Activated CD4-positive, alpha-beta T cell treated with anti-CD3 and anti-CD28 coated beads for 36 hours (primary cell): ENCODE measurements around the gene BCL10. TPM values are rescaled to one million over a fixed set of nuclear protein-coding genes. Genes with fewer than 3 reads are reported as not detected.

Source experiments
- ATAC-seq: fragments of 200-7000 bp; cut with Tn5 transposase; one replicate; pipeline ENCODE4 v1.10.0; 2021; ENCODE audit warnings: mild to moderate bottlenecking, moderate library complexity
- CTCF ChIA-PET: fragments of 350-600 bp; sonication (Branson Sonifier 250); formaldehyde crosslinking; loops from one replicate; lab custom pipeline; 2021; ENCODE audit warnings: antibody characterized with exemption; lab: Charles Lee
- POLR2A ChIA-PET: fragments of 350-600 bp; sonication (Branson Sonifier 250); formaldehyde crosslinking; loops from one replicate; lab custom pipeline; 2021; ENCODE audit warnings: antibody characterized with exemption, inconsistent platforms; lab: Charles Lee
- DNase-seq: peaks from one replicate; pipeline ENCODE4 v3.0.0-alpha.2; 2020
- H3K27ac Mint-ChIP-seq: one replicate; pipeline ENCODE4 v1.8.0; 2021; ENCODE audit warnings: mixed read lengths
- H3K27me3 Mint-ChIP-seq: one replicate; pipeline ENCODE4 v1.8.0; 2021; ENCODE audit warnings: mixed read lengths
- H3K36me3 Mint-ChIP-seq: one replicate; pipeline ENCODE4 v1.8.0; 2021; ENCODE audit warnings: low read depth, mixed read lengths
- H3K4me1 Mint-ChIP-seq: one replicate; pipeline ENCODE4 v1.8.0; 2021; ENCODE audit warnings: mixed read lengths
- H3K4me3 Mint-ChIP-seq: one replicate; pipeline ENCODE4 v1.8.0; 2021; ENCODE audit warnings: mild to moderate bottlenecking, moderate library complexity, mixed read lengths
- H3K9me3 Mint-ChIP-seq: one replicate; pipeline ENCODE4 v1.8.0; 2021; ENCODE audit warnings: low read depth, mixed read lengths
- intact Hi-C, 2 experiments: fragments of 100-400 bp; cut with DNase I in 1 of 2; cut with micrococcal nuclease in 1 of 2; formaldehyde crosslinking; loops; one replicate each; pipeline versions ENCODE4 v1.14.2 to v1.15.1; 2022 to 2024; cut with DNase I, micrococcal nuclease
- total RNA-seq, 2 experiments: library from RNA; stranded (reverse); gene quantifications; one replicate each; pipeline ENCODE4 v1.2.3, GENCODE V29; 2021

BCL10 gene
- total RNA-seq, 2 experiments from 2014 or later = 28.3 to 28.8 TPM

DNA sequence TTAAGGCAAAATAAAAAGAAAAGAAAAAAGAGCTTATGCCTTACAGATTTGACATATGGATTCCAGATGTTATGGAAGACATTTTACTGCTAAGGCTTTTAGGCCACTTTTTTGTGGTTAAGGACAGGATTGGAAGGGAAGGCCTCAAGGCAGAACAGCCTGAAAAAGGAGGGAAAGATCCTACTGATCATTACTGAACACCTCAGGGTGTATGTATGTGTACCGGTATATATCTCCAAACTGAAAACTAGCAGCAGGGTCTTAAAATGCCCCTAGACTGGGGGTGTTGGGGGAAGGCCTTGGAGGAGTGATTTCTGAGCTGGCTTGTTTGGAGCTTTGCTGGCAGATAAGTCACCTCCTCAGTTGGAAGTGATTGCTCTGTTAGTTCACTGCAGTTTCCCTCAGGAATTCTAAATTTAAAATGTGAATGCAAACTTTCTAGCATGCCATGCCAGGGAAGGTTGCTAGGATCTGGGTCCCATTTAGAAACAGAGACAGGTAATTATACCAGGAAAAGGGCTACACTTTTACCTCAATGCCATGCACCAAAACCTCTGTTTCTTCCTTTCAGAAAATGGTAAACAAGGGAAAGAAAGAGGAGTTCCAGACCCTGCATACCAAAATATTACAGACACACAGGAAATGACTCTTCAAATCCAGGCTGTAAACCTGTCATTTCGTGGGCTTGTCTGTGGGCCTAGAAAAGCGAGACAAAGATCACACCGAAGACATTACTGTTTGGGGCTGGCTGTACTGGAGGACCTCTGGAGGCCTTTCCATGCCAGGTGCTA is 32.0 kb downstream of the BCL10 start:
- ATAC-seq = no peak
- H3K4me3 Mint-ChIP-seq = no peak overlapping the region
- H3K36me3 Mint-ChIP-seq = peaks cover 2% of the 10 kb centered on the region
- DNase-seq = no peak
- ChIA-PET CTCF (interaction anchor here (0.8 to 2.9 kb wide), 3 partner anchors 9 to 15 kb away, joined by 3 to 17 read pairs (median 9); partner anchors contain the start of gene C1orf52), POLR2A (no interaction called here)
- H3K27ac Mint-ChIP-seq = no peak overlapping the region
- H3K4me1 Mint-ChIP-seq = peaks cover 7% of the 10 kb centered on the region
- H3K27me3 Mint-ChIP-seq = no peaks in the 10 kb centered on the region
- peaks cover 1% of the 10 kb centered on the region for H3K9me3 Mint-ChIP-seq
- intact Hi-C loops = no loop called here

DNA sequence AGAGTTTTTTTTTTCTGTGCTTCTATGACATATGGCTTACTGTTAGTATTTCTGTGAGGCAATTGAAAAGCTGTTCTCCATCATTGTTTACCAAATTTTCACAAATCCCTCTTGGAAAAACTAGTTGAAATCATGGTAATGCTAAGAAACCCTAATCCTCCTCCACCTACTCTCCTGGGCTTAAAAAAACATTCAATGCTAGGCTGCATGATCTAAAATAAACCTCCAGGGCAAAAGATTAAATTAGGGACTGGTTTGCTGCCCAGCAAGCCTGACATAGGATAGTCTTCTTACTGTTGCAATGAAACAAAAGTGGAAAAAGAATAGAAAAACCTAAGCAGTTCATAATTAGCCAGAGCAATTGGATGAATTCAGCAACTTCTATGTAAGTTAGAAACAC is 33.1 kb downstream of the BCL10 start:
- Mint-ChIP-seq H3K27me3 (no peaks in the 10 kb centered on the region), H3K9me3 (no peaks in the 10 kb centered on the region), H3K4me3 (no peak overlapping the region), H3K27ac (no peak overlapping the region), H3K36me3 (no peaks in the 10 kb centered on the region), H3K4me1 (peaks cover 7% of the 10 kb centered on the region)
- no peak for DNase-seq
- ATAC-seq = no peak
- POLR2A ChIA-PET = no interaction called here
- intact Hi-C loops = no loop called here
- CTCF ChIA-PET = interaction anchor here (0.6 to 2.9 kb wide), 3 partner anchors 12 to 299 kb away, joined by 5 to 17 read pairs (median 9); partner anchors contain the start of gene C1orf52

DNA sequence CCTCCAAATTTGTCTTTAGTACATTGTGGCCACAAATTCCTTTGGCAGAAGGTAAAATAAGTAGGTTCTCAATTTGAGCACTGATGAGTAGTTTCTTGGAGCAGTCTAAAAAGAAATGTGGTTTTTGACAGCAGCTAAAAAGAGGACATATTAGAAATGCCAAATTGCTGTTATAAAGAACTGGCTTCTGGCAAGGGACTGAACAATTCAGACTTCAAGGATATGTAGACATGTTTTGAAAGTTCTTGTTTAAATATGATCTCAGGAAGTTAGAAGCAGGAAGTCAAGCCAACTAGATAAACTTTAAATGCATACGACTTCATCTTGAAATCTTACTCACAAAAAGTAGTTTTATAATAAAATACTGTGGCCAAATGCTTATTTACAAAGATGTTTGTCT is 35.8 kb downstream of the BCL10 start:
- CTCF ChIA-PET = interaction anchor here (0.5 to 2.3 kb wide), 5 partner anchors 15 to 296 kb away, joined by 3 to 12 read pairs (median 8); no protein-coding TSS in a partner anchor
- no peak for DNase-seq
- no peak for ATAC-seq
- Mint-ChIP-seq H3K4me3 (no peak overlapping the region), H3K27me3 (peaks cover 3% of the 10 kb centered on the region), H3K36me3 (no peaks in the 10 kb centered on the region), H3K9me3 (no peaks in the 10 kb centered on the region), H3K27ac (no peak overlapping the region), H3K4me1 (peaks cover 7% of the 10 kb centered on the region)
- POLR2A ChIA-PET = no interaction called here
- intact Hi-C loops = loop anchor here in 1 of 2 experiments (1.0 kb wide), 1 partner anchor 131 kb away; no protein-coding TSS in a partner anchor

DNA sequence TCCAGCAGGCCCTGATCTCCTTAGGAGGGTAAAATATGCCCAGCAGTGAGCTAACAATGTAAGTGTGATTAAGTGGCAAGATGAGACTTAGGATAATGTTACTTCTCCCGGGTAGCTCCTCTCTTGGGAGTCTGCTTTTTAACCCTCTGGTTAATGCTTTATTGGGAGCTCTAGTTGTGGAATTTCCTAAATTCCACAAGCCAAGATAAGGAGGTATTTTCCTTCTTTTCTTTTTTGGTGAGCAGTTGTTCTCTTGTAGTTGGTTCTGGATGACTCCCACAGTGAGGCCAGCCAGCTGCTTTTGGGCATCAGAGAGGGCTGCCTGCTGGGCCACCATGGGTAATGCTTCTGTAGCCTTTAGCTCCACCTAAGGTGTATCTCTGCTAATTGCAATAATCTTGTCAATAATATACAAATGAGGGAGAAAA is 36.2 kb downstream of the BCL10 start:
- Mint-ChIP-seq H3K27me3 (peaks cover 3% of the 10 kb centered on the region), H3K36me3 (no peaks in the 10 kb centered on the region), H3K4me1 (peaks cover 7% of the 10 kb centered on the region), H3K4me3 (no peak overlapping the region), H3K9me3 (no peaks in the 10 kb centered on the region), H3K27ac (no peak overlapping the region)
- intact Hi-C loops = loop anchor here in 1 of 2 experiments (1.0 kb wide), 1 partner anchor 131 kb away; no protein-coding TSS in a partner anchor
- DNase-seq (peak; percentile 48), ATAC-seq (peak; percentile 81)
- ChIA-PET POLR2A (no interaction called here), CTCF (interaction anchor here (0.5 to 2.3 kb wide), 7 partner anchors 15 to 295 kb away, joined by 3 to 12 read pairs (median 4); no protein-coding TSS in a partner anchor)

DNA sequence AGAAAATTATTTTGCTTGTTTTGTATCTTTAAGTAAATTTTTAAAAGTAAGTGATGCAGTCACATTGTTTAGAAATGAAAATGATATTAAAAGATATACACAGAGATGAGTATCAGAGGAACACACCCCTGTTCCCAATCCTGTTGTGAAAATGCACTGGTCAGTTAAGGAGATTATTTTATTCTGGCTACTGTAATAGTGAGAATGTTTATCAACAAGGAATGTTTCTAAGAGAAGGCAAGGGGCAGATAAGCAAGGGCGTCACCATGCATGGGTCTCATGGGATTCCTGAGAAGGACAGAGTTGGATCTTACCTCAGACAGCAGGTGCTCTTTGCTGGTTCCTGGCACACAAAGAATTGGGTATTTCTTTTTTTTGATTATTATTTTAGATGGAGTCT is 38.8 kb downstream of the BCL10 start:
- no peaks in the 10 kb centered on the region for H3K36me3 Mint-ChIP-seq
- no peaks in the 10 kb centered on the region for H3K9me3 Mint-ChIP-seq
- H3K27me3 Mint-ChIP-seq = peaks cover 3% of the 10 kb centered on the region
- intact Hi-C loops = no loop called here
- POLR2A ChIA-PET = no interaction called here
- CTCF ChIA-PET = no interaction called here
- no peak overlapping the region for H3K27ac Mint-ChIP-seq
- H3K4me3 Mint-ChIP-seq = no peak overlapping the region
- DNase-seq (no peak), ATAC-seq (no peak)
- peaks cover 7% of the 10 kb centered on the region for H3K4me1 Mint-ChIP-seq

DNA sequence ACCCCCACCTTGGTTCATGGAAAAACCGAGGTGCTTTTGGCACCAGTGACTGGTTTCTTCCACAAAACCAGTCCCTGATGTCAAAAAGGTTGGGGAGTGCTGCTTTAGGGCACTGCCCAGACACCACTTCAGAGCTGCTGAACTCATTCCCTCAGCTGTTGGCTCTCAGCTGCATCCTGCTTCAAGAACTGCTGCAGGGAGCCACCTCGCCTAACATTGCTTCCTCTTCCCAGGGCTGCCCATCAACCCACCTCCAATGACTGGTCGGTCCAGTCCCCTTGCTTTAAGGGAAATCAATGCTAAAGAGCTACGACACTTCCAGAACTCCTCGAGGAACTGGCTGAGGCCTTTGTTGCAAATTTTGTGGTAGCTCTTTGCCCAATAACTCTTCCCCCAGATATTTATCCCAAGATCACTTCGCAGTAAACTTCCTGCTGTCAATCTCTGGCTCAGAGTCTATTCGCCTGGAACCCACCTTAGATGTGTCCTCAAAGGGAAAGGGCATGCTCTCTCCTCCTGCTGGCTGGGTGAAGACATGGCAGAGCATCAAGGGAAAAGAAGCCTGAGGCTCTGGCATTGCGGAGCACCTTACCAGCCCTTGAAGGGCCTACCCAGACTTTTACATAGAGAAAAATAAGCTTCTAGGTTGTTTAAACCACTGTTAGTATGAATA is 46.0 kb downstream of the BCL10 start:
- no peak overlapping the region for H3K27ac Mint-ChIP-seq
- H3K36me3 Mint-ChIP-seq = no peaks in the 10 kb centered on the region
- ChIA-PET CTCF (interaction anchor here (0.6 to 2.0 kb wide), 7 partner anchors 18 to 924 kb away, joined by 3 to 8 read pairs (median 4); partner anchors contain the start of gene C1orf52), POLR2A (no interaction called here)
- H3K9me3 Mint-ChIP-seq = no peaks in the 10 kb centered on the region
- H3K27me3 Mint-ChIP-seq = no peaks in the 10 kb centered on the region
- H3K4me1 Mint-ChIP-seq = no peaks in the 10 kb centered on the region
- ATAC-seq (peak; percentile 36), DNase-seq (peak; percentile 13)
- H3K4me3 Mint-ChIP-seq = no peak overlapping the region
- intact Hi-C loops = no loop called here

DNA sequence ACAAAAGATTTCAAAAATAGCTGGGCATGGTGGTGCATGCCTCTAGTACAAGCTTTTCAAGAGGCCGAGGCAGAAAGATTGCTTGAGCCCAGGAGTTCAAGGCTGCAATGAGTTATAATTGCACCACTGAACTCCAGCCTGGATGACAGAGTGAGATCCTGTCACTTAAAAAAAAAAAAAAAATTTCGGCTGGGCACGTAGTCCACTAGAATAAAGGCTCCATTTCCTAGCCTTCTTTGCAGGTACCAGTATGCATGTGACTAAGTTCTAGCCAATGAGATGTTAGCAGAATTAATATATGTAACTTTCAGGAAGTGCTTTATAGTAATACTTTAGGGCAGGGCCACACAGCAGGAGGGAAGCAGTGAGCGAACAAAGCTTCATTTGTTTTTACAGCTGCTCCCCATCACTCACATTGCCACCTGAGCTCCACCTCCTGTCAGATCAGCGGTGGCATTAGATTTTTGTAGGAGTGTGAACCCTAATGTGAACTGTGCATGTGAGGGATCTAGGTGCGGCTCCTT is 46.8 kb downstream of the BCL10 start:
- intact Hi-C loops = no loop called here
- no peaks in the 10 kb centered on the region for H3K36me3 Mint-ChIP-seq
- DNase-seq = no peak
- POLR2A ChIA-PET = no interaction called here
- CTCF ChIA-PET = interaction anchor here (1.5 to 1.9 kb wide), 2 partner anchors 30 to 285 kb away, joined by 4 to 7 read pairs; partner anchors contain the start of gene C1orf52
- no peak for ATAC-seq
- no peaks in the 10 kb centered on the region for H3K4me1 Mint-ChIP-seq
- H3K4me3 Mint-ChIP-seq = no peak overlapping the region
- H3K9me3 Mint-ChIP-seq = no peaks in the 10 kb centered on the region
- no peaks in the 10 kb centered on the region for H3K27me3 Mint-ChIP-seq
- no peak overlapping the region for H3K27ac Mint-ChIP-seq

DNA sequence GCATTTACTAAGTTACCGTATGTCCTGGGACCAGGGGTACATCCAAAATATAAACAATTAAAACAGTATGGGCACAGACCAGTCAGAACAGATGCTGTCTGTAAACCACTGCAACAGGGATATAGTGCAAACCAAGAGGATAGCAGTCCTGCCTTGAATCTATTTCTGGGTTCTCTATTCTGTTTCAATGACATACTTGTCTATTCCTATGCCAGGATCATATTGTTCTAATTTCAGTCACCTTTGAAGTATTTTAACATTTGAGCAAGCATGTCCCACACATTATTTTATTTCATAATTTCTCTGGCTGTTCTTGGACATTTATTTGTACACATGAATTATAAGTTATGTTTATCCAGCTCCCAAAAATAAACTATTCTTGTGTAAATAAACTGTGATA is 47.5 kb downstream of the BCL10 start:
- no peak overlapping the region for H3K27ac Mint-ChIP-seq

DNA sequence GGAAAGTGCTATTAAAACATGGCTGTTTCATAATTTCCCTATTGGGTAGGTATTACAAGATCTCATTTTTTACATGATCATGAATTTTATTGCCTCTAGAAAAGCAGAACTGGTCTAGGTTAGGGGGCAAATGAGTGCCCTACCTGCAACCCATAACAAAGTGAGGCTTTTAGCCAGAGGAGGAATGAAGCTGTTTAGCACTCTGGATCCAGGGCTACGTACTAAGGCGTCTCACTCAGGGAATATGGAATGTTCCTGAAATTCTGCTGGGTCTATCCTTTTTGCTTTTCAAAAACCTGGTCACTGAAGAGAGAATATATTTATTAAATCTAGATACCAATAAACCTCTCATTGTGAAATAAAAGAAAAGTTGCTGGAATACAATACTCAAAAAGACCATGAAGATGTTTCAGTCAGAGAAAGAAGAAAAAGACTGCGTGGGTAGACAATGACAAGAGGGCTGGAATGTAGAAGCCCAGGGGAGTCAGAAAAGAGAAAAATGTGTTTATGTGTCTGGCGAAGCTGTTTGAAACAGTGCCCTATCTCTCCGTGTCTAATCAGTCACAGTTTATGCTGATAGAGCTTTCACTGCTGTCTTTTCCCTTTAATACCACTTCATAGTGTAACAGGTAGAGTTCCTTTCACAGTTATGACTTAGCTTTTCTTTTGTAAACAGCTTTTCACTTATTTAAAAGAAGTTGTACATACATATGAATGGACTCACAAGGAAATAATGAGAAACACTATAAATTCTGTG is 50.6 kb downstream of the BCL10 start:
- intact Hi-C loops = no loop called here
- DNase-seq (no peak), ATAC-seq (no peak)
- H3K9me3 Mint-ChIP-seq = no peaks in the 10 kb centered on the region
- no peak overlapping the region for H3K27ac Mint-ChIP-seq
- H3K36me3 Mint-ChIP-seq = no peaks in the 10 kb centered on the region
- POLR2A ChIA-PET = interaction anchor here (0.5 kb wide), 1 partner anchor 46 kb away, joined by 5 read pairs; no protein-coding TSS in a partner anchor
- no peaks in the 10 kb centered on the region for H3K4me1 Mint-ChIP-seq
- H3K27me3 Mint-ChIP-seq = peaks cover 2% of the 10 kb centered on the region
- CTCF ChIA-PET = interaction anchor here (1.4 to 3.3 kb wide), 2 partner anchors 29 to 290 kb away, joined by 4 to 10 read pairs; no protein-coding TSS in a partner anchor
- no peak overlapping the region for H3K4me3 Mint-ChIP-seq

More for the DNA sequence above, 47.5 kb downstream of the BCL10 start:
- intact Hi-C loops = no loop called here
- Mint-ChIP-seq H3K27me3 (no peaks in the 10 kb centered on the region), H3K4me1 (no peaks in the 10 kb centered on the region), H3K4me3 (no peak overlapping the region), H3K36me3 (no peaks in the 10 kb centered on the region), H3K9me3 (no peaks in the 10 kb centered on the region)
- no peak for ATAC-seq
- no peak for DNase-seq
- CTCF ChIA-PET = interaction anchor here (0.6 to 1.9 kb wide), 4 partner anchors 26 to 284 kb away, joined by 3 to 7 read pairs (median 4); partner anchors contain the start of gene C1orf52
- POLR2A ChIA-PET = interaction anchor here (0.6 kb wide), 1 partner anchor 12 kb away, joined by 5 read pairs; no protein-coding TSS in a partner anchor

DNA sequence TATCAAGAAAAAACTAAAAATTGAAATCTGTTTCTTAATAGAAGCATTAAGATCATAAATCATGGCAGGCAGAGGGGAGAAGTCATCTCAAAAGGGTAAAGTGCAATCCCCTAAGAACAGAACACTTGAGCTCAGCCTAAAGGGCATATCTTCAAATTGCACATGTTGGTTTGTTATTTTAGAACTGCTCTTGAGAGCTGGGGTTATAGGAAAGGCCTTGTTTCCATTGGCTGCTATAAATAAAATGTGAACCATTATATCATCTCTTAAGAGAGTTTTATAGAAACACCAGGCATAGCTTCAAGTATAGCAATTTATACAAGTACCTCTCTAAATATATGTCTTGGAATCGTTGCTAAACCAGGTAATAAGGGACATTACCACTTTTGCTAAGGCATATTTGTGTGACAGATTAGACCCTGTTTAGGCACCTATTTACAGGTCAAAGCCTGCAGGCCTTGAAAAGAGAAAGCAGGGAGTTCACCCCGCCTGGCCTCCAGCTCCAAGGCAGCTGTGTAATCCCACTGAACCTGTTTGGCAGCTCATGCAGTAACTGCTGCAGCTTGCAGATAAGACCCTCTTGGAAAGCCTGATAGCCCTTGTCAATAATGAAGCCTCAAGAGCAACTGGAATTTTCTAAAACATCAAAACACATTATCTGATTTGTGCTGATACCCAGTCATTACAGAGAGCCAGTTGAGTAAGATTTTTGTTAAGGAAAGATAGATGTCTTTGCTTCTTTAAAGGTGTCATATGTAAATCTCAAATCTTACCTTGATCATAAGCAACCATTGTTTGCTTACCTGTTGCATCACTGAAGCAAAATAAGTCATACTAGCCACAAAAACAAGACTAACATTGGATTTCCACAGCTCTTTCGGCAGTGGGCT is 51.5 kb downstream of the BCL10 start:
- H3K36me3 Mint-ChIP-seq = no peaks in the 10 kb centered on the region
- DNase-seq = no peak
- no peak for ATAC-seq
- H3K27me3 Mint-ChIP-seq = peaks cover 2% of the 10 kb centered on the region
- POLR2A ChIA-PET = interaction anchor here (0.5 kb wide), 1 partner anchor 47 kb away, joined by 5 read pairs; no protein-coding TSS in a partner anchor
- intact Hi-C loops = no loop called here
- H3K9me3 Mint-ChIP-seq = no peaks in the 10 kb centered on the region
- no peaks in the 10 kb centered on the region for H3K4me1 Mint-ChIP-seq
- H3K27ac Mint-ChIP-seq = no peak overlapping the region
- H3K4me3 Mint-ChIP-seq = no peak overlapping the region
- CTCF ChIA-PET = interaction anchor here (0.6 to 3.3 kb wide), 5 partner anchors 14 to 289 kb away, joined by 3 to 10 read pairs (median 3); no protein-coding TSS in a partner anchor
